ENCODE measurements around the gene GDPD1.

GRCh38 chr17:59186850-59187249 is 33.5 kb upstream of the GDPD1 start:
- TF ChIP-seq, protein P1, sequence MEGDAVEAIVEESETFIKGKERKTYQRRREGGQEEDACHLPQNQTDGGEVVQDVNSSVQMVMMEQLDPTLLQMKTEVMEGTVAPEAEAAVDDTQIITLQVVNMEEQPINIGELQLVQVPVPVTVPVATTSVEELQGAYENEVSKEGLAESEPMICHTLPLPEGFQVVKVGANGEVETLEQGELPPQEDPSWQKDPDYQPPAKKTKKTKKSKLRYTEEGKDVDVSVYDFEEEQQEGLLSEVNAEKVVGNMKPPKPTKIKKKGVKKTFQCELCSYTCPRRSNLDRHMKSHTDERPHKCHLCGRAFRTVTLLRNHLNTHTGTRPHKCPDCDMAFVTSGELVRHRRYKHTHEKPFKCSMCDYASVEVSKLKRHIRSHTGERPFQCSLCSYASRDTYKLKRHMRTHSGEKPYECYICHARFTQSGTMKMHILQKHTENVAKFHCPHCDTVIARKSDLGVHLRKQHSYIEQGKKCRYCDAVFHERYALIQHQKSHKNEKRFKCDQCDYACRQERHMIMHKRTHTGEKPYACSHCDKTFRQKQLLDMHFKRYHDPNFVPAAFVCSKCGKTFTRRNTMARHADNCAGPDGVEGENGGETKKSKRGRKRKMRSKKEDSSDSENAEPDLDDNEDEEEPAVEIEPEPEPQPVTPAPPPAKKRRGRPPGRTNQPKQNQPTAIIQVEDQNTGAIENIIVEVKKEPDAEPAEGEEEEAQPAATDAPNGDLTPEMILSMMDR (IDR thresholded peaks at IDR 0.05 in 4 of 5, conservative IDR thresholded peaks at IDR 0.05 in 1 of 5): no peak
- no peak for TF ChIP-seq POLR2A (IDR thresholded peaks at IDR 0.05)

All from gastrocnemius medialis (tissue), 4 donors.